Bone marrow (tissue), 2 donors: ENCODE data around the gene CDKL5.
"Not testable (repeated sequence)": the region's sequence is repeated elsewhere in the genome, so short reads cannot be mapped to it uniquely, and the experiment has no call there.

Experiments used
- DNase-seq, 2 donors: peaks; one replicate each; lab custom pipeline; 2025; lab: John Stamatoyannopoulos, UW

The CDKL5 gene

DNA sequence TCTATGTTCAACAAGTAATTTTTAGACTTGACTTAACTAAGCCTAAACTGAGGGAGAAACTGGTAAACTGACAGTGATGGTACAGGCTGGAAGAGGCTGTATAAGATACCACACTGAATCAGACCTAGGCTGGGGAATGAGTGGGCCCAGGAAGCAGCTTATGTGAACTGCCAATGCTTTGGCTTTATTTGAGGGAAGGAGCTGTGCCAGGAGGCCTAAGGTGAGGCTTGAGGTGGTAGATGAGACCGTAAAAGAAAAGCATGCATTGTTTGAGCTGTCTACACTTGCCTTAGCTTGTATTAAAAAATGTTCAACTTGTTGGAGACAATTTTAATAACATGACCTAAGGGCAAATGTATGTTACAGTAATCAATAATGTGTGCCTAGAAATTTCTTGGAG, 150.3 kb downstream of the CDKL5 start:
- no peak for DNase-seq

DNA sequence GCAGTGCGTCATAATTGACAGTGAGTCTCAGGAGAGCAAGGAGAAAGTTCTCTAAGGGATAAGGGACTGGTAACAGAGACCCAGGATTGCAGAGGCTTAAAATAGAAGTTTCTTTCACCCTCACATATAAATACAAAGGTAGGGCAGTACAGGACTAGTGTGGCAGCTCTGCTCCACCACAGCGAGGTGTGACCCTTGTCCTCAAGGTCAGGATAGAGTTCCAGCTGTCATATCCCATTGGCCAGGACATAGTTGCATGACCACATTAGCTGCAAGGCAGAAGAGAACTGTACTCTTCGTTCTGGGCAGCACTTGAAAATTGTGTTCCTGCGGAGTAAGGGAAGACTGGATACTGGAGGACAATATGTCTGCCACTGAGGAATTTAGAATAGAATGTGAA, 152.0 kb downstream of the CDKL5 start:
- DNase-seq = no peak

DNA sequence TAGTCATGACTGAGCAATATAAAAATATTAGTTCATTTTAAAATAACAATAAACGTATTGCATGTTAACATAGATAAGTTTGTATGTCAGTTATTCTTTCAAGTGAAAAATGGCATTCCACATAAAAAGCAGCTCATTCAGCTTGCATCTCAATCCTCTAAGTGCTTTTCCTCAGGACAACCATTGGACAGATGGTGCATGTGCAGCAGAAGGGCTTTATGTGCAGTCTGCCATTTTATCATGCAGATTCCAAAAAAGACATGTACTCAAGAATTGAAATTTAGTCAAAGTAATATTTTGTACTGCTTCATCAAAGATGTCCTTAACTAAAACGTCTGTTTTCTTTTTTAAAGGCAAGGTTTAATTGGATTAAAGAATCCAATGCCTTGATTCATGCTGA, 153.1 kb downstream of the CDKL5 start:
- no peak for DNase-seq

DNA sequence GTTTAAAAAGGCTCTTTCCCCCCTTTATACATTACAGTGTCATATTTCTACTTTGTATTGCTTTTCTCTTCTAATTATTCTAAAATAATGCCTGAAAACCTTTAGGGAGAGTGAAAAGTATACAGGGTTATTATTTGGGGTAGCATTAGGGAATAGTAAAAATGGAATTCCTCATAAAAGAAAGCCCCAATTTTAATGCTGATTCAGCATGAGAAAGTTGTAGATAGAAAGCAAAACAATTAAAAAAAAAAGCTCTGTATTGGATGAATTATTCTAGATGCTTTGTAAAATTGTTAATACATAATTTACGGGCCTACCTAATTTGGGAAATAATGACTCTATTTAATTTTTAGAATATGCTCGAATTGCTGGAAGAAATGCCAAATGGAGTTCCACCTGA, 154.1 kb downstream of the CDKL5 start:
- DNase-seq = no peak

DNA sequence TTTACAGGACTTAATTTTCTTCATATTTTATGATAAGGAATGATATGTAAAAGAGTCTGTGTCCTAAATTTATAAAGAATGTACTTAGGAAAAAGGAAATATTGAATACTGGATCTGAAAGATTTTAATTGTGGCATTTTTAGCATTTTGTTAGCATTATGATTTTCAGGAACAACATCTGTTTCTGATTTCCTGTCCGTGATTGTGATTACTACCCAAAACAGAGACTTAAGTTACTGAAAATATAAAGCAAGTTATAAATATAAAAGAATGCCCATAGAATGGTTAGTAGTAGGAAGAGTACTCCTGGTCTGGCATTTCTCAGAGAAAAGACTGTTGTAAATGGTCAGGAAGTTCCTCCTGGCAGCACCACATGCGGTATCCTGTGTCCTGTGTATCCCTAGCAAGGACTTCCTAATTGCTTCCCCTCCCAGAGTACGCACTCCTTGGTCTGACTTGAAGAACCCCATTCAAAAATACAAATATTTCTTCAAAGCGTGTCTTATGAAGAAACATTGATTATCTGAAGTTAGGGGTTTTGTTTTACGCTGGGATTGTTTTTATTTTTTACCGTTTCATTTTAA, 157.6 kb downstream of the CDKL5 start:
- no peak for DNase-seq

DNA sequence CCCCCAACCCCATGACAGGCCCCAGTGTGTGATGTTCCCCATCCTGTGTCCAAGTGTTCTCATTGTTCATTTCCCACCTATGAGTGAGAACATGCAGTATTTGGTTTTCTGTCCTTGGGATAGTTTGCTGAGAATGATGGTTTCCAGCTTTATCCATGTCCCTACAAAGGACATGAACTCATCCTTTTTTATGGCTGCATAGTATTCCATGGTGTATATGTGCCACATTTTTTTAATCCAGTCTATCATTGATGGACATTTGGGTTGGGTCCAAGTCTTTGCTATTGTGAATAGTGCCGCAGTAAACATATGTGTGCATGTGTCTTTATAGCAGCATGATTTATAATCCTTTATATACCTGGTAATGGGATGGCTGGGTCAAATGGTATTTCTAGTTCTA, 163.9 kb downstream of the CDKL5 start:
- not testable (repeated sequence) for DNase-seq

DNA sequence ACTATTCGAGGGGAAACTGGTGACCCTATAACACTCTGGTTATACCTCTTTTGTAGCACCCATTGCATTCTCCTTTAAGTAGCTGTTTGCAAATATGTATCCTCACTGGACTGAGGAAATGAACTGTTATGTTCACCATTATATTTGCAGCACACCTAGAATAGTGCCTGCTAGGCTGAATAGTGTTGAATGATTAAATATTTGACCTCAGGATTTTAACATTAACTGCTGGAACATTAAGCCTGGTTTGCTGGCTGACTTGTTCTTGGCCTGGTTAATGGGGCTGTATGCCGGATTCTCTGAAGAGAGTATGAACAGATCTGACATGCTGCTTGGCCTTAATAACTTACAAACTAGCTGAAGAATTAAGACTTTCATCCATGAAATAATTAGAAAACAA, 166.4 kb downstream of the CDKL5 start:
- no peak for DNase-seq

DNA sequence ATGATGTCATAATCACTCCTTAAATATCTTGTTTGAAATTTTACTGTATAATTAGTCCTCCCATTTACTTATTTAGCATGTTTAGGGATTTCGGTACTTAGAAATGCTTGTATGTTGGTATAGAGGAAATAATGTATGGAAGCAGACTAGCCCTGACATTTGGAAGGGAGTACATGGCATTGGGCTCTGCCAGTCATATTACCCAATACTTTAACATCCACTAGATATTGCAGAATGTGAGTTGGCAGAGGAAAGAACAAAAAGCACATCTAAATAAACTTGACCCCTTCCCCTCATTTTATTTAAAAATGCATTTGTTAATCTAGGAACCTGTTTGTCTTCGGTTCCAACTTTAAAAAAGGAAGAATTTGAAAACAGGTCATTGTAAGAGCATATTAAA, 168.7 kb downstream of the CDKL5 start:
- DNase-seq = no peak

DNA sequence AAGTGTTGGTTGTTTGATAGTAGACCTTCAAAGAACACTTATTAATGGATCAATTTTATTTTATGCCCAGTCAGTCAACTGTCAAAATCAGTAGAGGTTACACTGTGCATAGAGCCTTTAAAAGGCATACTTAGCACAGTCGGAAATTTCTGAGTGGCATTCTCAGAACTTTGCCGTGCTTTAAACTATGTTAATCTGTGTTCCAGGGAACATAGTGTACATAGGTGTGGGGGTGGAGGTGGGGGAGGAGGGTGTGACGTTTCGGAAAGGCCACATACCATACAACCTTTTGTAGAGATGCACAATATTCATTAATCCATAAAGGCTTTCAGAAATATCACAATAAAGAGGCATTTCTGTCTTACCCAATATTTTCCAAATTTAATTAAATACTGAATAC, 170.7 kb downstream of the CDKL5 start:
- no peak for DNase-seq

DNA sequence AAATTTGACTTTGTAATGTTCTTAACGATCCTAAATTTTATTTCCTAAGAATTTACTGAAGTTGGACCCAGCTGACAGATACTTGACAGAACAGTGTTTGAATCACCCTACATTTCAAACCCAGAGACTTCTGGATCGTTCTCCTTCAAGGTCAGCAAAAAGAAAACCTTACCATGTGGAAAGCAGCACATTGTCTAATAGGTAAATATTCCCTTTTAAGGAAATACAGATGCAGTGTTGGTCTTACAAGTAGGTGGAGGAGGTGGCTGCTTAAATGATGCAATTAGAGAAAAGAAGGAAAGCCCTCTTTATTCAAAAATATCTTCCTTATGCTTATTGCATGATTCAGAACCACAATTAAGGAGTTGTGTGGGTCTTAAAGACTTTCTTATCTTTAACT, 173.0 kb downstream of the CDKL5 start:
- DNase-seq = no peak

DNA sequence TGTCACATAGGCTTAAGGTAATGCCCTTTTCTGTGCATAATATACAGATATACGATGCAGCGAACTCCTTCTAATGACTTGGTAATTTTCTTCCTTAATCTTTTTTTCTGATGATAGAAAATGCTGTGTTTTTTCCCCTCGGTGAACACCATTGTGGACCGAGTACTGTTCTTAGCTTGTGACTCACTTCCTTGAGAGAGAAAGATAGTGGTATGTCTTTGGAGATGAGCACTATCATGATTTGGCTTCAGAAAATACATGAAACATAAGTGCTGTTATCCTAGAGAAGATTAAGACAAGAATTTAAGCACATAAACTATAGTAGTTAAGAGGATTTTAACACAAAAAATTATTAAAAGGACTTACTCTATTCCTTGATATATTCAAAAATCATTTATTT, 182.6 kb downstream of the CDKL5 start:
- no peak for DNase-seq

DNA sequence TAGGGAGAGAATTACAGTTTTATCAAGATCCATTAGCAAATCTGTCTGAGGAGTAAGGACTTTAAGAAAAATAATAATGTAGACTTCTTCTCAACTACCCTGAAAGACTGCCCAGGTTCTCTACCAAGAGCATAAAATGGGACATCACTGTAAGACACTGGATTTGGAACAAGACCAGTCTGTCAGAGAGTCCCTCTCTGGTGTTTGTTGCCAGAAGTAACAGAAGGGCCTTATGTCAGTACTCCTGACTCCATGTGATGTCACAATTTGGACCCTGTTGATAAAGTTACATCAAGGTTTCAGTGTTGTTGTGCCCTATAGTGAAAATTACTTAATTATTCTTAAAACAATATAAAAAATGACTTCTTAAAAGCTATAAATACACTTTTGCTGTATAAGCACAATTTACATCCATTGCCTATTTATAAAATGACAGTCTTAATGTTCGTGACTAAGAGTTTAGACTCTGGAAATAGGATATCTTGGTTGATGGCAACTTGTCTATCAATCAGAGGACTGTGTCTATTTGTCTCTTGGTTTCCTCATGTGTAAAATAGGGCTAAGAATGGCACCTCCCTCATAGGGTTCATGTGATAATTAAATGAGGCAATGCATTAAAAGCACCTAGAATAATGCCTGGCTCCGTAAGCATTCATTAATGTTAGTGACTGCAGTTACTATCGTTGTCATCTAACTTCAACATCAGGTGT, 188.7 kb downstream of the CDKL5 start:
- no peak for DNase-seq

DNA sequence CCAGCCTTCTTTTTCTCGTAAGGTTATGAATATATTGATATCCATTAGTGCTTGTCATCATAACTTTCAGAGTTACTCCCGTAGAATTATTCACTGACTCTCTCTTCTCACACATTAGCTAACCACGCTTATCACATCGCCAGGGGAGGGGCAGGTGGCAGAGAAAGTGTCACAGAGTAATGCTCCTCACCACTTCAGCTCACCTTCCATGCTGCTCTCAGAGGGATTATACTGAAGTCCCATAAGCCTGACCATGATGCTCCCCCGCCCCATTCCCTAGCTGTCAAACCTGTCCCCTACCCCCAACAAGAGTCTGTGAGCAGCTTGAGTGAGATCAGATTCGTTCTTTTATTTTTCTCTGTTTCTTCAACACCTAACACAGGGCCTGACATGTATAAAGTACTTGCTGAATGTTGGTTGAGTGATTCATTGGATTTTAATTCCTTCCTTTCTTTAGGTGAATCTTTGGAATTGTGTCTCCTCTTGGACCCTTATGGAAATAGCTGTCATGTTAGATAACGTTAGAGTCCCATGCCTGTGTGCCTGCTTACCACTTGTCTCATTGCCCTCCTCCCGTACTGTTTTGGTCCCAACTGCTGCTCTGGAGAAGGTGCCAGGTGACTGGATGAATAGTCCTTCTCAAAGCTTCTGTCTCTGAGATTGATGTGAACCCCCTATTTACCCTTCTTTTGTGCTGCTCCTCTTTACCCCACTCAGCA, 191.4 kb downstream of the CDKL5 start:
- DNase-seq = no peak

DNA sequence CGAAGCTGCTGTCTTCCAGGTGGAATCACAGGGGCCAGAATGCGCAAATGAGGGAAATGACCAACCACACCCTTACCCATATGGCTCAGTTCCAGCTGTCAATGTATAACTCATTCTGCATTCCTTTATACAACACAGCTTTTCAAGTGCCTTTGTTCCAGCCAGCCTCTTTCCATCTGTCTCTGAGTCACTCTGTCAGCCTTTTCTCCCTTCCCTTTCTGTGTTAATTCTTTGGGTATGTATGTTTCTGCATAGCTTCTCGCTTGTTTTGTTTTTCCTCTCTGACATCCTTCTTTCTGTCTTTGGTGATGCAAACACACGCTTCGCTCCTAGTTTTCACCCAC, 192.0 kb downstream of the CDKL5 start:
- DNase-seq = no peak

DNA sequence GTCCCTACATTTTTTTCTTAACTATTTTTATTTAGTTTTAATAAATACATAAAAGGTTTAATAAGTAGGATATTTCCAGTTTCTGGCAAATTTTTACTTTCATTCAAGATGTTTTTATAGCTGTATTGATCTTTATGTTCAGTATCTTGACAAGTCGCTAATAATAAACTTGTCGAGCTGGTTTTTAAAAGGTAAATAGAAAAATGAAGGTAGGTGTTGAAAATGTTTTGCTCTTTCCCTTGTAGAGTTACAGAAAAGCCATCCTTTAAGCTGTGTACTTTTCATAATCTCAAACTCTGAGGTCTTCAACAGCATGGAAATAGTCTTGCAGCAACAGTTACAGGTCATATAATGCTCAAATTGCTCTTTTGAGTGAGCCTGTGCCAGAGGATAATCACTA, 193.9 kb downstream of the CDKL5 start:
- no peak for DNase-seq

DNA sequence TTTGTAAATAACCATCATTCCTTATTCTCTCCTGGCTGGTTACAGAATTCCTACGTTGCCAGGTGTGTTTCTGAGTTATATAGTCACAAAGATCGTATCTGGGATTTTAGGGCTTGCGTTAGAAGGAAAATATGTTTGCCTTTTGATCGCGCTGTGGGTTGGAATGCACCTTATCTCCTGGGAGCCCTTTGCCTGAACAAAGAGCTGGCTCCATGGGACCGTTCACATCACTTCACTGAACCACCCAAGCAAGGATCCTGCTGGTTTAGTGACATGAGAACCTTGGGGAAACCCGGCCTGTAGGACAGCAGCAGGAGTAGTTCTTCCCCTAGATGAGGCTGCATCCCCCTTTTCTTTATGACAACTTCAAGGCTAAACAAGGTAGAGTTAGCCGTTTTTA, 194.9 kb downstream of the CDKL5 start:
- no peak for DNase-seq

DNA sequence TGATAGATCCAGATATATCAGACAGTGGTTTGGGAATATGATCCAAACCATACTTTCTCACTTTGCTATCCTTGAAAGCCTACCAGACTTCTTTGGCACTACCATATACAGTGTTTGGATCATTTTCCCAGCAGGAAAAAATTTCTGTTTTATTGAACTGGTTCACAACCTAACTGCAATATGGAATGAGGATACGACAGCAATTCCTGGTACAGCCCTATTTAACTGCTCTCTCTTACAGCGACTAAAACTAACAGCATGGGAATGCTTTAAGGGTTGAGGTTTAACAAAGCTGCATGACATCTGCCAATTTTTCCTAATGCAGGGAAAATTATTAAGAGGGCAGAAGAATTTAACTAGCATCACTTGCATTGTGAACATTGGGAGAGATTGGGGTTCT, 199.2 kb downstream of the CDKL5 start:
- no peak for DNase-seq

DNA sequence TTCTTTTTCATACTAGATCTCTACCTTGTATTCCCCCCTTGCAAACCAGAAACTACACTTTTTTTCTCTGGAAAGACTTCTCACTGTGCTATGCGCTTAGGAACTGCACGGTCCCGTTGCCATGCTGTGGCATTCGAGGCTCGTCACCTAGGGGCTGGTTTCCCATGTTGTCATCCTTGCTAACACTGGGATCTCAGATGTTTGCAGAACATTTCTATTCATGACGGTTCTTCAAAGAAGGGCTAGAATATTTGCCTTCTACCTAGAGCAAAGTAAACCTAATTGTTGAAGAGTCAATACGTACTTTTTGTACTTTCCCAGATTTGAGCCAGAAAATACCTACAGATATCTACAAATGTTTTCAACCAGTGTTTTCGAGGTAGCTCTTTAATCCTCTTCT, 205.5 kb downstream of the CDKL5 start:
- DNase-seq = no peak

DNA sequence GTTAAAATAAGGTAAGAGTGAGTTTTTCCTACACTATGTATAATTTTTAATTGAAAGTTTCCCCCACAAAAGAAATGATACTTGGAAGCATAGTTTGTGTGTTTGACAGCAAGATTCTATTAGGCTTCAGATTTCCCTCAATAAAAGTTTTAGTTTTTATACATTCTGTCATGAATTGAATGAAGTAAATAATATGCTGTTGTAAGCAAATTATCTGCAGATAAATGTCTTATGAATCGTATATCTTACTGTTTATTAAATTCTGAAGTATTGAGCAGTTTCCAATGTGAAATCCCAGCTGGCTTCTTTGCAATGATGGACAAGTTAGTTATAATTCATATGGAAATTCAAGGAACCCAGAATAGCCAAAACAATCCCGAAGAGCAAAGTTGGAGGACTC, 213.0 kb downstream of the CDKL5 start:
- DNase-seq = no peak

DNA sequence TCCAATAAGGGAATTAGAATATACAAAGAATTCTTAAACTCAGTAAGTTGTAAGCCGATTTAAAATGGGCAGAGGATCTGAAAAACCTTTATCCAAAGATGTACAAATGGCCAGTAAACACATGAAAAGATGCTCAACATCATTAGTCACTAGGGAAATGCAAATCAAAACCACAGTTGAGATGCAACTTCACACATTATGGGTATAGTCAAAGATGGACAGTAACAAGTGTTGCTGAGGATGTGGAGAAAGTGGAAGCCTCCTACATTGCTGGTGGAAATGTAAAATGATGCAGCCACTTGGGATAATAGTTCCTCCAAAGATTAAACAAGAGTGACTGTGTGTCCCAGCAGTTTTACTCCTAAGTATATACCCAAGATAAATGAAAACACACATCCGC, 213.9 kb downstream of the CDKL5 start:
- no peak for DNase-seq

DNA sequence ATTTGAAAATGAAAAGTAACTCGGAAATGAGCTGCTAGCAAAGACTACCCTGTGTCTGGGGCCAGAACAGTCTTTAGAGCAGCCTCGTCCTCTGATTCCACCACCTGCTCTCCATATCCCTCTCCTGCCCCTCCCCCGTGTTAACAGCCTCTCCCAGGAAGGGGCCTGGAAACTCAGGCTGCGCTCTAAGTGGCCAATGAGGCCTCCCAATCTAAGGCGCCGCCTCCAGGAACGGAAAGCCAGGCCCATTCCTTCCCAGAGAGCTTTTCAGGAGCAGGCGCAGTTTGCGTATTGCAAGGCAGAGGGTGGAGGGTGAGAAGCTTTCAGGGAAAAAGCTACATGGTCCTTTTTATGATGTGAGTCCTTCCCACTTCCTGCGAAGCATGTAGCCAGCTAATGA, 215.3 kb downstream of the CDKL5 start:
- DNase-seq = no peak

DNA sequence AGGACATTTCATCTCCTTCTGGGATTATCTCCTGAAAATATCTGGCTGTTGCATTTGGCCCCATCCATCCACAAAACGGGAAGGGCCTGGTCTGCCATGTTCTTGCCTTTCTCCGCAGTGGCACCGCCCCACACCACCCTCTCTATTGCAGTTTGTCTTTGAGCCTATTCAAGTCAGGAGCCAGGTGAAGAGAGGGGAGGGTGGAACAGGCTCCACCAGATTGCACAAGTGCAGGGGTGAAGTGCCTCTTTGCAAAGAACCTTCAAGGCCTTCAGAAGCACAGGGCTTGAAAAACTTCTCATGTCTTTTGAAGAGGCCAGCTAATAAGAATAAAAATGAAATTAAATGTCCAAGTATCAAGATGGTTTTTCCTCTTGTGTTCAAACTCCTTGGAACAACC, 217.8 kb downstream of the CDKL5 start:
- DNase-seq = no peak

DNA sequence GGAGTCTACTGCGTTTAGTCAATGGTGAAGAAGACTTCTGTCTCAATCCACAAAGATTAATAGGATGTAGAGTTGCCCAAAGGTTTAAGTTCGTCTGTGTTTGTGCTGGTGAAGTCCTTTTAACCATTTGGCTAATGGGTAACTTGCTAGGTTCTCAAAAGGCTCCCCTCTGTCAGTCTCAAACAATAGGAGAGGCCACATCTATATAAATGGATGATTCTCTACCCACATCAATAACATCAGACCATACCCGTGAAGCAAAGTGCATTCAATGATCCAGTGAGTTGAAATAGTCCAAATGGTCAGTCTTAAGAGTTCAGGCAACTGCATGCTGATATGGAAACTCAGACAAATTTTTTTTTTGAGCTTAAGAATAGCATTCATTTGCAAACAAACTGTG, 218.4 kb downstream of the CDKL5 start:
- no peak for DNase-seq

DNA sequence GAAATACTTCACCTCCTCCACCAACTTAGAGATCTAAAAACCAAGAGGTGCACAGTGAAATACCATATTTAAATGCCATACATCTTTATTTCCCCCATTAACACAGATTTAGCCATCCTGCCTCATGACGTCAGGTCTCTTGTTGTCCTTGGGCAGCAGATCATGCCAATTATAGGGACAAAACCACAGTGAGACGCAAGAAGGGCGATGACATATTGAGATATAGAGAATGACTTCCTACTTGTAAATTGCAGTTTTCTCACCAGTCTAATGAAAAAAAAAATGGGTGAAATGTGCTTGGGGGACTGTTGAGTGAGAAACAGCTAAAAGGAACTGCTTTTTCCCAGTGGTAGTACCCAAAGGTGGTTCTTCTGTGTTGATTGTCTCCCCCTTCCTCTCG, 222.2 kb downstream of the CDKL5 start:
- no peak for DNase-seq
